D341Med (cell line): Measurements from ENCODE around the gene LDLRAD3.

Experiments
- DNase-seq: peaks from one replicate; pipeline ENCODE4 v3.0.0; 2012; ENCODE audit warnings: low spot score

The LDLRAD3 gene

DNA sequence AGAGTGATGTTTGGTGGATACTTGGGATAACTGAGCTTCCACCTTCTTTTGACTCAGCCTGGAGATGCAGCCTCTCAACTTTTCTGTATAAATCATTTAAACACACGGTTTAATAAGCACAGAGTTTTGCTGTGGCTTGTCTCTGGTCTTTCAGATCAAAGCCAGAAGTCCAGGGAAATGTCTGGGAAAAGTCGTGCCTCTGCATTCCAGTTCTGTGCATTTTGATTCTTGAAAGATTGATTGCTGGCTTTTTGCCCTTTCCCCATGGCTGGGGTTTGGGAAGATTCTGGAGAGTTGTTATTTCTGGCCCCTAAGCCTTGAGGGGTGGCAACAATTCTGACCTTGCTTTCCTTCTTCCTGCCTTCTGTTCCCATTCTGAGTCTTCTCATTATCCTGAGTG lies 191.2 kb downstream of the LDLRAD3 start:
- DNase-seq, result no peak

GRCh38 chr11:36139767-36140166 lies 195.9 kb downstream of the LDLRAD3 start:
- no peak for DNase-seq

DNA sequence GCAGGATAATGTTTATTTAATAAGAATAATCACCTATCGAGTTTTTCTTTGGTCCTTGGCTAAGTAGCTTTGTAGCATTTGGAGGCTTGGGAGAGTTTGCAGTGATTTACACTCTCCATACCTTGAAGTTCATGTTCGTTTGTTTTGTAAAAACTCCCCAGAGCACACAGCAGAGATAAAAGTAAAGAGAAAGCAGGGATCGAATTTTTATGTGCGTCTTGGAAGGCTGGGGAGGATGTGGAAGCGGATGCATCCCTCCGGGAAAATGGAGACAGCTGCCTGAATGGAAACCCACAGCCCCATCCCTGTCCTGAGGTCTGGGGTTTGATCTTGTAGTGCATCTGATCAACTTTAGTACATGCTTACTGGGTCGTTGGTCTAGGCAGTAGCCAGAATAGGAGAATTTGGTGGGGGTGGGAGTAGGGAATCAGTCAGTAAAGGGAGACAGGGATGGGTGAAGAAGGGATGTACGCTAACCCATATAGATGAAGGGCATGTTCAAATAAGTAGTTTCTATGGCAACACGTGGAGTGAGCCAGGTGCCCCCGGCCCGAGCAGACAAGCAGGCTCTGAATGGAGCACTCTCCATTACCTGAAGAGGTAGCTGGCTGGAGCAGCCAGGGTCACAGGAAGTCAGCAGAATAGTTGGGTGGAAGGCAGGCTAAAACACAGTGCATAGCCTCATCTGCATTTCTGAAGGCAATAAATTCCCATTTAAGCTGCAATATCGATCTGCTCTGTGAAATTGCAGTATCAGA lies 197.5 kb downstream of the LDLRAD3 start:
- DNase-seq, result no peak

DNA sequence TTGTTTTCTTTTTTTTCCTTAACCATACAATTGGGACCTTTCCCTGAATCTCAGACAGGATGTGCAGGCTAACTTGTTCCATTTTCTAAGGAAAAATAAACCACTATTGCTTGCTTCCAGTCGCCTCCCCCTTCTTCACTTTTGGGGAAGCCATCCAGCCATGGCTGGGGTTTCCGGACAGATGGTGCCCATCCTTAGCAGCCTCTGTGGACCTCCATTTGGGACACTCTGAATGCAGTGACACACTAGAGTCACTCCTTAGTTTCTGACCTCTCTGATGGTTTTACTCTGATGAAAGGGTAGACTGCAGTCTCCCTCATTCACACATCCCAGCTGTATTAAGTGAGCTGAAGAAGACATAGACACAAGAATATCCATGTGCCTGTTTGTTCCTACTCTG lies 198.1 kb downstream of the LDLRAD3 start:
- no peak for DNase-seq

GRCh38 chr11:36142439-36142838 lies 198.6 kb downstream of the LDLRAD3 start:
- DNase-seq, result no peak

DNA sequence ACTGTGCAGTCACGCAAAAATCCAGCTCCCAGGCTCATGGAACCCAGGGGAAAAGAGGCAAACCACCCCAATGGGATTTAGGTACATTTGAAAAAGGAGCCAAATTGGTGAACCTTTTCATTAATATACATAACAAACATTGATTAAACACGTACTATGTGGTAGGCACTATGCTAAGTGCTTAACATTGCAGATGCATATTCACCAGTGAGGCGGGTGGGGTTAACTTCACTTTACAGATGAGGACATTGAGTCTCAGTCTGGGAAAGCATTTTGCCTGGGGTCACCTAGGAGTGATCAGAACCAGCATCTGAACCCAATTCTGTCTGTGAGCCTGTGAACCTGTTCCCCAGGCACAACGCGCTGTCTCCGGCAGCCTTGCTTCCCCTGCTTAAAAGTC lies 199.0 kb downstream of the LDLRAD3 start:
- DNase-seq, result no peak

- DNase-seq, result no peak
Observed at GRCh38 chr11:36146437-36146836, 202.6 kb downstream of the LDLRAD3 start.

- DNase-seq, result no peak
Observed at GRCh38 chr11:36147491-36147890, 203.6 kb downstream of the LDLRAD3 start.

DNA sequence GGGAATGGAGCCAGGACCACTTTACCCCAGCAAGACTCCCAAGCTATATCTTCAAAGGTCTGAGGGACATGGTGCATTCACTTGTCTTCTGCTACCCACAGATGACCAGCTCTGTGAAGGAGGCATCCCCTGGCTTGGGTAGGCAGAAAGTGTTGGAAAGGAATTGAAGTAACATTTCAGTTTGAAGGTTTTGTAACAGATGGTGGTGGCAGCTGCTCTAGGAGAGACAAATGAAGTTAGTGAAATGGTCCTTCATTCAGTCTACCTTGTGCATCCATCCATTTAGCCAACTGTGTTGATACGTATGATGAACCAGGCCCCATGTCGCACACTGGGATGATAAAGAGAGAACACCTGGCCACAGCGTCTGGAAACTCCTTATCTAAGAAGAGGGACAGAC lies 204.8 kb downstream of the LDLRAD3 start:
- DNase-seq, result no peak

- peak; percentile 60 for DNase-seq
Observed at GRCh38 chr11:36149538-36150242, 205.8 kb downstream of the LDLRAD3 start.

GRCh38 chr11:36150986-36151385 lies 207.1 kb downstream of the LDLRAD3 start:
- no peak for DNase-seq

- no peak for DNase-seq
Observed at GRCh38 chr11:36151933-36152580, 208.2 kb downstream of the LDLRAD3 start.

- DNase-seq, result no peak
Observed at GRCh38 chr11:36153551-36153950, 209.7 kb downstream of the LDLRAD3 start.

- DNase-seq, result no peak
Observed at GRCh38 chr11:36155124-36155561, 211.3 kb downstream of the LDLRAD3 start.

DNA sequence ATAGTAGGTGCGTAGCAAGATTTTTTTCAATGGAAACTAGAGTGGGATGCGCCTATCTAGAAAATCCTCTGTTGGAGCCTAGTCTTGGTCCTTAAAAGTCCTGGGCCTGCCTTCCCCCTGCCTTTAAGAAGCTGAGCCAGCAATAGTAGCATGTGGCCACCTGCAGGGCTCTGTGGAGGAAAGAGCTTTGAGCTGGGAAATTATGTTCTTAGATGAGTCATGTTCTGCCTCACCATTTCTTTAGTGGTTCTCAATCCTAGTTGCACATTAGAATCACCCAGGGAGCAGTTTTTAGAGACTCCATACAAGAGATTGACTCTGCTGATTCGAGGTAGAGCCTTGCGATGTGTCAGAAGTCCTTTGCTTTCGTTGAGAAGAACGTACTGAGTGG lies 211.9 kb downstream of the LDLRAD3 start:
- no peak for DNase-seq

DNA sequence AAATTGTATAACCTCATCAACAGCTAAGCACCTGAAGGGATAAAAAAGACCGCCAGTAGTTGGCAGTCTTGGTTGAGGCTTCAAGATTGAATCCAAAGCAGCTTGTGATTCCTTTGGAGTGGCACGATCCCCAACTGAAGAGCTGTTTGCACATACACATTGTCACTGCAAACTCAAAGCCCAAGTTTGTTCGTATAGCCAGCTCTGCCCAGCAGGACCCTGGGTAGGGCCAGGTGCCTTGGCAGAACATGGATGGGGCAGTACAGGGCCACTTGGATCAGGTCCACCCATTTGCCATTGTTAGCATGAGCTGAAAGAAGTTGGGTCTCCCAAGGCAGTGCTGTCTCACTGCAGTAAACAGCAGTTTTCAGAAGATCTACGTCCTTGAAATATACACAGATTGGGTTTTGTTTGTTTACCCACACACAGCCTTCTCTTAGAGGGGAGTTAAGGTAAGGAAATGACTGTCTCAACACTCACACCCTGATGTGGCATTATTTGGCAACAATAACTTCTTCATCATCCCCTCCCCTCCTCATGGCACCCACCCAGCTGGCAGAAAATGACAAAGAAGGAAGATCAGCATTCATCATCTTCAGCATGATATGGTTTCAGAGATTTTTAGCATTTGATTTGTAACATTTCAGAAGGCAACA lies 212.4 kb downstream of the LDLRAD3 start:
- no peak for DNase-seq

DNA sequence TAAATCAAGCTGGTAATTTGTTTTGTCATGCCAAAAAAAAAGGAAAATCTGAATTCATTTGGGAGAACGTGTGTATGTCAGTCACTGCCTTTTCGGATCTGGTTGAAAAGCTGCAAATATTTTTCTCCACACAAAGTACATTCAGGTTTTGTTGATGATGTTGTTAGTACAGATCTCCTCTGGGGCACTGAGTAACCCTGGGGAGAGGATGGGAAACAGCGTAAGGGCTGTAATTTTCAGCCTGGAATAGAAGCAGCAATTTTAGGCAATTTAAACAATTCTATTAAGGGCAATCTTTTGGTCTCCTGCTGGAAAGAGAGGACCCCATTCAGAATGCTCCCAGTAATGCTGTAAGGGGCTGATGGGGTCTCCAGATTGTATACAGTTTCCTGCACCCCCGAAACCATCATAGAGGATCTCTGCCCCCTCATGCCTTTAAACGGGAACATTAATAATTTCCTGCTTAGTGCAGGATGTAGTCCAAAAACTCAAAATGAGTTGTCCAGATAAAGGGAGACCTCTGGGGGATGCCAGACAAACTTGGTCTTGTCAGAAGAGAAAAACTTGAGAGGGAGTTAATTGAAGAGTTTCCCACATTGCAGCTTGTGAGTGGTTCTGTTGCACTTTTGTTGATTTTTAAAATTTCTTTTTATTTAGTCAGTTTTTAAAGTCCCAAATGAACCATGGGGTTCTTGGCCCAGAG lies 213.1 kb downstream of the LDLRAD3 start:
- DNase-seq, result no peak

GRCh38 chr11:36160091-36160490 lies 216.2 kb downstream of the LDLRAD3 start:
- no peak for DNase-seq

DNA sequence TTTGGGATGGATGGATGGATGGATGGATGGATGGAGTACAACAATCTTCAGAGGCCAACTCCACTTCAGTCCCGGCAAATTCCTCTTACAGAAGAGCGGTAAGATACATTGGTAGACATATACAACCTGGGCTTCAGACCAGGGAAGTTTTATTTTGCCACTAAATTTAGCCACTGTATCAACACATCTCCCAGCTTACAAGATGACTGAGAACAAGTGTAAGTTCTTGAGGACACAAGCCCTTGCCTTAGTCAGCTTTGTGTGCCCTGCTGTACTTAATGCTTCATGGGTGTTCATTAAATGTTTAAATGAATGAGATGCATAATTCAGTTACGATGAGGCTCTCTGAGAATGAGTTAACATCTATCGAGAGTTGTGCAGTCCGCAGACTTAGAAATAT lies 217.7 kb downstream of the LDLRAD3 start:
- DNase-seq, result no peak

- DNase-seq, result peak; percentile 55
Observed at GRCh38 chr11:36162006-36162882, 218.4 kb downstream of the LDLRAD3 start.

DNA sequence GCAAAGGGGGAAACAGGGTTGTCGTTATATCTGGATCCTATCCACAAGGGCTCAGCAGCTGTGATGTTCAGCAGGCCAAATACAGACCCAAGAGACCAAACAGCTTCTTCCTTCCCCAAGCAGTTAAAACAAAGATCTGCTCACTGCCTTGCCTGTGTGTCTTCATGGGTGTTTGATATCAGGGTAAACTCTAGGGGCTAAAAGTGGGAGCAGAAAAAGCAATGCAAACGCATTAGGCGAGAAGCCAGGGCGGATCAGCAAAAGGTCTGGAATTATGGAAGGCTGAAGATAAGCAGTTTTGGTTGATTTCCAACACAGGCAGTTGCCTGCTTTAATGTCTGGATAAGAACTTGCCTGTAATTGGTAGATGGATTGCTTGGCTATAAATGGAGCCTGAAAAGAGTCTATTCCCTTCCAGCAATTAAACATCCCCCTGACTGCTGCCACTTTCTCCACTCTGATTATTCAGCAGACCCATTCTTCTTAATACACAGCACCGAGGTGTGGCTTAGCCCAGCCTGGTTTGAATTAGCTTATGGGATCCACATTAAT lies 219.1 kb downstream of the LDLRAD3 start:
- peak; percentile 59 for DNase-seq
